HepG2 (cell line): ENCODE results near the gene AP4S1. TPM values are rescaled to one million over a fixed set of nuclear protein-coding genes. Genes with fewer than 3 reads are reported as not detected.

Experiments
- ADNP ChIP-seq: sonication (generic); formaldehyde crosslinking; IDR thresholded peaks from 2 replicates; pipeline ENCODE4 v1.4.0; 2020; ENCODE audit warnings: missing genetic modification reagents
- JDP2 ChIP-seq: sonication (generic); formaldehyde crosslinking; IDR thresholded peaks from 2 replicates; pipeline ENCODE4 v1.8.1; 2022; ENCODE audit warnings: missing genetic modification reagents, borderline replicate concordance
- MAFF ChIP-seq: IDR thresholded peaks from 2 replicates; pipeline ENCODE4 v1.6.1; 2011; ENCODE audit warnings: low read depth, low read length, improper control_type of control experiment
- MIER2 ChIP-seq: IDR thresholded peaks from 2 replicates; pipeline ENCODE4 v1.6.1; 2016; ENCODE audit warnings: missing biosample characterization, missing genetic modification reagents
- MLXIP ChIP-seq: sonication (generic); formaldehyde crosslinking; IDR thresholded peaks from 2 replicates; pipeline ENCODE4 v1.9.0; 2021; ENCODE audit warnings: missing genetic modification reagents, borderline replicate concordance
- NFKB2 ChIP-seq: sonication (generic); formaldehyde crosslinking; IDR thresholded peaks from 2 replicates; pipeline ENCODE4 v1.4.0; 2020; ENCODE audit warnings: missing genetic modification reagents, borderline replicate concordance
- NPAS2 ChIP-seq: sonication (generic); formaldehyde crosslinking; IDR thresholded peaks from 2 replicates; pipeline ENCODE4 v1.8.0; 2022; ENCODE audit warnings: mild to moderate bottlenecking, missing genetic modification reagents, borderline replicate concordance
- PAX8 ChIP-seq: sonication (generic); formaldehyde crosslinking; IDR thresholded peaks from 2 replicates; pipeline ENCODE4 v1.8.0; 2022; ENCODE audit warnings: mild to moderate bottlenecking, missing genetic modification reagents, borderline replicate concordance
- RBM39 ChIP-seq: fragments of 200-400 bp; formaldehyde crosslinking; IDR thresholded peaks from one replicate; pipeline ENCODE4 v1.6.1; 2018; ENCODE audit warnings: antibody characterized with exemption, mild to moderate bottlenecking, low read depth, low read length; ENCODE audit not compliant: poor library complexity, severe bottlenecking
- ZFP36L2 ChIP-seq: sonication (generic); formaldehyde crosslinking; IDR thresholded peaks from 2 replicates; pipeline ENCODE4 v1.4.0; 2020; ENCODE audit warnings: missing genetic modification reagents
- ZNF251 ChIP-seq: sonication (generic); formaldehyde crosslinking; IDR thresholded peaks from 2 replicates; pipeline ENCODE4 v1.9.0; 2021; ENCODE audit warnings: mild to moderate bottlenecking, missing genetic modification reagents
- ZNF407 ChIP-seq: sonication (generic); formaldehyde crosslinking; IDR thresholded peaks from one replicate; pipeline ENCODE4 v1.5.1; 2020; ENCODE audit warnings: mild to moderate bottlenecking, missing genetic modification reagents; ENCODE audit errors: not compliant biosample characterization
- ZNF792 ChIP-seq: IDR thresholded peaks from 2 replicates; pipeline ENCODE4 v1.6.1; 2016
- ZNF839 ChIP-seq: sonication (generic); formaldehyde crosslinking; IDR thresholded peaks from 2 replicates; pipeline ENCODE4 v1.4.0; 2020; ENCODE audit warnings: missing genetic modification reagents, mild to moderate bottlenecking, borderline replicate concordance
- ZXDC ChIP-seq: sonication (generic); formaldehyde crosslinking; IDR thresholded peaks from 2 replicates; pipeline ENCODE4 v1.5.0; 2020; ENCODE audit warnings: mild to moderate bottlenecking, missing genetic modification reagents
- polyA plus RNA-seq, 8 experiments: library from polyadenylated mRNA; depleted of rRNA in 3 of 8; stranded (reverse) in 7 of 8; unstranded in 1 of 8; fragments of >200 nt; fragmentation: Illumina TruSeq in 4 of 8; extraction: Trizol in 4 of 8; gene quantifications; 2 replicates each; pipeline versions ENCODE4 v1.2.1 to v1.2.3, GENCODE V29; 2011 to 2016; ENCODE audit warnings: low read depth in 4 of 8, missing spikeins in 1 of 8, mixed read lengths in 1 of 8; ENCODE audit not compliant: insufficient read depth in 1 of 8
- total RNA-seq, 5 experiments: library from RNA; depleted of rRNA; stranded (reverse); fragments of >200 nt; fragmentation: Illumina TruSeq; extraction: Trizol; gene quantifications; 2 replicates each; pipeline ENCODE4 v1.2.3, GENCODE V29; 2016; ENCODE audit warnings: low read depth in 1 of 5

Gene AP4S1
- total and polyA plus RNA-seq, 2 of the 13 experiments (the other 11 are each of a cell fraction or from before 2014, with no cell fraction given) = 3.9 to 21.1 TPM

GRCh38 chr14:31026450-31027235 lies 1.2 kb downstream of the AP4S1 start (continued):
- TF ChIP-seq ZNF407 (CRISPR knock-in tag) = peak; percentile 86
- TF ChIP-seq ADNP (CRISPR knock-in tag) = no peak
- TF ChIP-seq MAFF = no peak
- TF ChIP-seq ZNF839 (CRISPR knock-in tag) = peak; percentile 68; the same call in 1 of the 2 replicates
- TF ChIP-seq NPAS2 (CRISPR knock-in tag) = no peak
- TF ChIP-seq ZNF792 (CRISPR knock-in tag) = no peak; the same call in none of the 2 replicates
- 0 out of 2 replicates have a peak, but pooled peaks have one; percentile 75 for TF ChIP-seq ZFP36L2 (CRISPR knock-in tag)
- peak; percentile 62; the same call in 1 of the 2 replicates for TF ChIP-seq PAX8
- no peak for TF ChIP-seq ZXDC (CRISPR knock-in tag)
- no peak for TF ChIP-seq RBM39
- TF ChIP-seq MIER2 (CRISPR knock-in tag) = peak; percentile 72; the same call in 1 of the 2 replicates
- TF ChIP-seq JDP2 (CRISPR knock-in tag) = no peak
- TF ChIP-seq MLXIP (CRISPR knock-in tag) = peak; percentile 53; the same call in 1 of the 2 replicates
- TF ChIP-seq ZNF251 (CRISPR knock-in tag) = 0 out of 2 replicates have a peak, but pooled peaks have one; percentile 20
- TF ChIP-seq NFKB2 = peak; percentile 67; the same call in 1 of the 2 replicates
